ENCODE data around the gene GPN2.
"Not testable (repeated sequence)": the region's sequence is repeated elsewhere in the genome, so short reads cannot be mapped to it uniquely, and the experiment has no call there.

Gene GPN2

GRCh38 chr1:26900815-26901511 is 10.9 kb upstream of the GPN2 start:
- DNase-seq (ENCODE audit: low read depth in 2 of 2): no peak

- DNase-seq (ENCODE audit: low read depth in 2 of 2): peak; percentile 64 to 81
These were observed 10.1 kb upstream of the GPN2 start, which contains the start of gene GPATCH3 for GRCh38 chr1:26900001-26900814. Gene GPATCH3, minus strand, starts transcription at chr1:26900467. Its CDS starts 25 bp downstream, at chr1:26900442.

GRCh38 chr1:26897351-26897750 is 7.3 kb upstream of the GPN2 start:
- DNase-seq (ENCODE audit: low read depth in 2 of 2): no peak

GRCh38 chr1:26894263-26894662 is 4.2 kb upstream of the GPN2 start:
- no peak for DNase-seq (ENCODE audit: low read depth in 2 of 2)

GRCh38 chr1:26890467-26890796 is 349 bp upstream of the GPN2 start:
- DNase-seq (ENCODE audit: low read depth in 2 of 2): no peak

GRCh38 chr1:26888231-26888630 is 1.9 kb downstream of the GPN2 start:
- no peak for DNase-seq (ENCODE audit: low read depth in 2 of 2)

GRCh38 chr1:26887125-26887524 is 3.0 kb downstream of the GPN2 start:
- no peak for DNase-seq (ENCODE audit: low read depth in 2 of 2)

GRCh38 chr1:26882696-26883463 is 7.2 kb downstream of the GPN2 start:
- no peak for DNase-seq (ENCODE audit: low read depth in 2 of 2)

GRCh38 chr1:26881611-26882010 is 8.5 kb downstream of the GPN2 start:
- not testable (repeated sequence) for DNase-seq (ENCODE audit: low read depth in 2 of 2)

- DNase-seq (ENCODE audit: low read depth in 2 of 2): no peak
These were observed 10.3 kb downstream of the GPN2 start for GRCh38 chr1:26879793-26880192.

- no peak for DNase-seq (ENCODE audit: low read depth in 2 of 2)
These were observed 12.8 kb downstream of the GPN2 start for GRCh38 chr1:26877326-26877725.

GRCh38 chr1:26874896-26875295 is 15.2 kb downstream of the GPN2 start:
- no peak for DNase-seq (ENCODE audit: low read depth in 2 of 2)

- DNase-seq (ENCODE audit: low read depth in 2 of 2): not testable (repeated sequence)
These were observed 17.0 kb downstream of the GPN2 start for GRCh38 chr1:26873097-26873496.

GRCh38 chr1:26864610-26865480 is 25.2 kb downstream of the GPN2 start:
- DNase-seq (ENCODE audit: low read depth in 2 of 2): peak; percentile 83 to 89

GRCh38 chr1:26863685-26864077 is 26.4 kb downstream of the GPN2 start:
- DNase-seq (ENCODE audit: low read depth in 2 of 2): no peak

- peak in 1 of 2 donors; percentile 13 for DNase-seq (ENCODE audit: low read depth in 2 of 2)
These were observed 27.1 kb downstream of the GPN2 start, which contains the start of gene SFN for GRCh38 chr1:26862781-26863684. Gene SFN, plus strand, starts transcription at chr1:26863149. Its CDS starts 64 bp downstream, at chr1:26863213.

- no peak for DNase-seq (ENCODE audit: low read depth in 2 of 2)
These were observed 28.1 kb downstream of the GPN2 start for GRCh38 chr1:26861889-26862378.

GRCh38 chr1:26861286-26861701 is 28.8 kb downstream of the GPN2 start:
- no peak for DNase-seq (ENCODE audit: low read depth in 2 of 2)

- DNase-seq (ENCODE audit: low read depth in 2 of 2): no peak
These were observed 31.0 kb downstream of the GPN2 start for GRCh38 chr1:26858891-26859640.
